Sigmoid colon (tissue), 4 donors: Measurements from ENCODE around the gene CCDC102B.

ENCODE experiments used
- CTCF ChIP-seq, 4 experiments: fragments of 450-650 bp in 3 of 4; fragments of 200-600 bp in 1 of 4; IDR thresholded peaks; one replicate each; pipeline ENCODE4 v1.5.1; 2016 to 2019; ENCODE audit warnings: antibody characterized with exemption in 4 of 4, mild to moderate bottlenecking in 3 of 4, moderate library complexity in 2 of 4
- POLR2AphosphoS5 ChIP-seq, 4 donors: sonication (generic); formaldehyde crosslinking; IDR thresholded peaks; one replicate each; pipeline ENCODE4 v1.6.1; 2017; ENCODE audit warnings: antibody characterized with exemption in 4 of 4

GRCh38 chr18:68972176-68972575 is 174.3 kb downstream of the CCDC102B start:
- no peak for TF ChIP-seq CTCF (IDR thresholded peaks at IDR 0.05)
- TF ChIP-seq POLR2AphosphoS5 (IDR thresholded peaks at IDR 0.05) = no peak
